Endothelial cell of umbilical vein (primary cell): ENCODE data around the gene CTIF.

ENCODE experiments used
- CTCF ChIP-seq, 2 donors: IDR thresholded peaks; 1 replicate in 1 of 2; 2 replicates in 1 of 2; pipeline ENCODE4 v1.5.1; 2011; ENCODE audit warnings: low read length in 2 of 2, mild to moderate bottlenecking in 2 of 2, moderate library complexity in 2 of 2, control low read depth in 1 of 2, inconsistent platforms in 1 of 2, low read depth in 1 of 2; ENCODE audit not compliant: insufficient read depth in 1 of 2; ENCODE audit errors: extremely low read depth in 1 of 2
- JUN ChIP-seq: IDR thresholded peaks from 2 replicates; pipeline ENCODE4 v1.6.1; 2011; ENCODE audit warnings: borderline replicate concordance, low read depth; ENCODE audit not compliant: insufficient read length, insufficient read depth
- MYC ChIP-seq: IDR thresholded peaks from one replicate; pipeline ENCODE4 v1.6.1; 2011; ENCODE audit warnings: mild to moderate bottlenecking, low read depth, low read length
- POLR2A ChIP-seq: IDR thresholded peaks from 2 replicates; pipeline ENCODE4 v1.6.1; 2012; ENCODE audit warnings: low read depth, mild to moderate bottlenecking, control low read depth, low read length

- TF ChIP-seq MYC (no peak), CTCF (IDR thresholded peaks at IDR 0.05; ENCODE audit: extremely low read depth in 1 of 2, insufficient read depth in 1 of 2, low read depth in 1 of 2, low read length in 2 of 2) (no peak), POLR2A (no peak), JUN (no peak)
Observed at GRCh38 chr18:48554610-48555400, 16.0 kb downstream of the CTIF start.
